Neuron (in vitro differentiated cells): ENCODE results near the gene PLPPR5.

Experiments used
- H2AFZ ChIP-seq: one replicate; pipeline ENCODE4 v1.6.1; 2013; ENCODE audit warnings: low read depth, mild to moderate bottlenecking, inconsistent platforms, low read length, moderate library complexity
- H3K27me3 ChIP-seq: one replicate; pipeline ENCODE4 v1.6.1; 2013; ENCODE audit warnings: low read length; ENCODE audit not compliant: insufficient read depth
- H3K36me3 ChIP-seq: one replicate; pipeline ENCODE4 v1.6.1; 2013; ENCODE audit warnings: low read length; ENCODE audit not compliant: insufficient read depth
- H3K4me1 ChIP-seq: one replicate; pipeline ENCODE4 v1.6.1; 2013; ENCODE audit warnings: low read length; ENCODE audit not compliant: insufficient read depth
- H3K4me3 ChIP-seq: 2 replicates; pipeline ENCODE4 v1.5.1; 2013; ENCODE audit warnings: mild to moderate bottlenecking, low read length, moderate library complexity
- H3K9me3 ChIP-seq: one replicate; pipeline ENCODE4 v1.6.1; 2013; ENCODE audit warnings: low read length

PLPPR5 gene

GRCh38 chr1:98854137-98854536 lies 150.5 kb downstream of the PLPPR5 start:
- no peaks in the 10 kb centered on the region for H3K4me1 ChIP-seq
- H3K27me3 ChIP-seq = no peaks in the 10 kb centered on the region
- H3K36me3 ChIP-seq = no peaks in the 10 kb centered on the region
- H2AFZ ChIP-seq = no peak overlapping the region
- no peaks in the 10 kb centered on the region for H3K9me3 ChIP-seq
- H3K4me3 ChIP-seq = no peak overlapping the region

GRCh38 chr1:98849969-98850636 lies 154.6 kb downstream of the PLPPR5 start:
- Histone ChIP-seq H3K4me3 (no peak overlapping the region), H3K4me1 (peaks cover 2% of the 10 kb centered on the region), H3K27me3 (no peaks in the 10 kb centered on the region), H3K9me3 (no peaks in the 10 kb centered on the region), H2AFZ (no peak overlapping the region), H3K36me3 (no peaks in the 10 kb centered on the region)

GRCh38 chr1:98842241-98842640 lies 162.4 kb downstream of the PLPPR5 start:
- no peaks in the 10 kb centered on the region for H3K4me1 ChIP-seq
- no peak overlapping the region for H3K4me3 ChIP-seq
- no peaks in the 10 kb centered on the region for H3K36me3 ChIP-seq
- no peak overlapping the region for H2AFZ ChIP-seq
- no peaks in the 10 kb centered on the region for H3K9me3 ChIP-seq
- H3K27me3 ChIP-seq = no peaks in the 10 kb centered on the region
